CD14-positive monocyte (primary cell): Measurements from ENCODE around the gene LRRC25. TPM values are rescaled to one million over a fixed set of nuclear protein-coding genes. Genes with fewer than 3 reads are reported as not detected.

Experiments used
- DNase-seq, 3 donors: peaks; one replicate each; pipeline ENCODE4 v3.0.0-alpha.2; 2011 to 2022
- H2AFZ ChIP-seq: 2 replicates; pipeline ENCODE4 v1.6.0; 2012; ENCODE audit warnings: mild to moderate bottlenecking, low read depth, low read length, inconsistent platforms; ENCODE audit not compliant: insufficient read depth, poor library complexity, severe bottlenecking
- H3K27ac ChIP-seq, 2 donors: 1 replicate in 1 of 2; 2 replicates in 1 of 2; pipeline ENCODE4 v1.5.1; 2012 to 2013; ENCODE audit warnings: low read length in 2 of 2, control low read depth in 1 of 2, inconsistent platforms in 1 of 2, low read depth in 1 of 2, mild to moderate bottlenecking in 1 of 2
- H3K27me3 ChIP-seq, 2 donors: one replicate each; pipeline versions ENCODE4 v1.6.0 to v1.6.1; 2011 to 2013; ENCODE audit warnings: low read length in 2 of 2; ENCODE audit not compliant: control insufficient read depth in 2 of 2, insufficient read depth in 2 of 2
- H3K36me3 ChIP-seq, 2 donors: replicated peaks in 1 of 2; 1 replicate in 1 of 2; 2 replicates in 1 of 2; pipeline versions ENCODE4 v1.5.1 to v1.6.1; 2012 to 2013; ENCODE audit warnings: low read length in 2 of 2, control low read depth in 1 of 2, inconsistent platforms in 1 of 2, mild to moderate bottlenecking in 1 of 2; ENCODE audit not compliant: insufficient read depth in 2 of 2, control insufficient read depth in 1 of 2
- H3K4me1 ChIP-seq, 2 donors: 1 replicate in 1 of 2; 2 replicates in 1 of 2; pipeline versions ENCODE4 v1.5.1 to v1.6.1; 2012 to 2013; ENCODE audit warnings: low read length in 2 of 2, control low read depth in 1 of 2, inconsistent platforms in 1 of 2, mild to moderate bottlenecking in 1 of 2, moderate library complexity in 1 of 2; ENCODE audit not compliant: insufficient read depth in 2 of 2, control insufficient read depth in 1 of 2
- H3K4me2 ChIP-seq: replicated peaks from 2 replicates; pipeline ENCODE3; 2012; ENCODE audit warnings: low read length, moderate library complexity, mild to moderate bottlenecking; ENCODE audit not compliant: poor library complexity, severe bottlenecking; ENCODE audit errors: extremely low read depth
- H3K4me3 ChIP-seq, 3 experiments: fragments of 200-600 bp in 1 of 3; sonication (generic) in 1 of 3; replicated peaks in 1 of 3; 1 replicate in 2 of 3; 2 replicates in 1 of 3; pipeline ENCODE4 v1.5.1; 2011 to 2013; ENCODE audit warnings: low read length in 3 of 3, mild to moderate bottlenecking in 3 of 3, control low read depth in 2 of 3, low read depth in 2 of 3, inconsistent platforms in 1 of 3, moderate library complexity in 1 of 3
- H3K79me2 ChIP-seq: 2 replicates; pipeline ENCODE4 v1.6.0; 2012; ENCODE audit warnings: mild to moderate bottlenecking, control low read depth, inconsistent platforms, low read length, moderate library complexity; ENCODE audit not compliant: insufficient read depth
- H3K9ac ChIP-seq: 2 replicates; pipeline ENCODE4 v1.6.0; 2017; ENCODE audit warnings: low read length, mild to moderate bottlenecking; ENCODE audit not compliant: insufficient read depth, poor library complexity, severe bottlenecking
- H3K9me3 ChIP-seq, 2 donors: replicated peaks in 1 of 2; 1 replicate in 1 of 2; 2 replicates in 1 of 2; pipeline versions ENCODE4 v1.5.1 to v1.6.1; 2012 to 2013; ENCODE audit warnings: low read length in 2 of 2, control low read depth in 1 of 2; ENCODE audit not compliant: control insufficient read depth in 1 of 2, insufficient read depth in 1 of 2
- H4K20me1 ChIP-seq: 2 replicates; pipeline ENCODE4 v1.6.0; 2012; ENCODE audit warnings: mild to moderate bottlenecking, low read length, control low read depth, moderate library complexity; ENCODE audit not compliant: insufficient read depth
- H3K27ac Mint-ChIP-seq, 7 donors: one replicate each; pipeline ENCODE4 v1.8.0; 2020; ENCODE audit warnings: mild to moderate bottlenecking in 7 of 7, mixed read lengths in 7 of 7, moderate library complexity in 6 of 7, inconsistent platforms in 2 of 7
- H3K27me3 Mint-ChIP-seq, 3 donors: one replicate each; pipeline ENCODE4 v1.8.0; 2021 to 2022; ENCODE audit warnings: low read depth in 3 of 3, mild to moderate bottlenecking in 3 of 3, mixed read lengths in 3 of 3, moderate library complexity in 3 of 3, inconsistent platforms in 1 of 3
- H3K36me3 Mint-ChIP-seq, 2 donors: one replicate each; pipeline ENCODE4 v1.8.0; 2020; ENCODE audit warnings: mixed read lengths in 2 of 2, inconsistent platforms in 1 of 2, mild to moderate bottlenecking in 1 of 2
- H3K4me1 Mint-ChIP-seq: one replicate; pipeline ENCODE4 v1.8.0; 2020; ENCODE audit warnings: mild to moderate bottlenecking, mixed read lengths
- H3K4me3 Mint-ChIP-seq, 2 donors: one replicate each; pipeline ENCODE4 v1.8.0; 2020; ENCODE audit warnings: mild to moderate bottlenecking in 2 of 2, mixed read lengths in 2 of 2, moderate library complexity in 1 of 2
- H3K9me3 Mint-ChIP-seq, 7 donors: one replicate each; pipeline ENCODE4 v1.8.0; 2020 to 2022; ENCODE audit warnings: mixed read lengths in 7 of 7, mild to moderate bottlenecking in 6 of 7, moderate library complexity in 6 of 7, inconsistent platforms in 2 of 7
- CTCF ChIP-seq: fragments of 200-600 bp; IDR thresholded peaks from one replicate; pipeline ENCODE4 v1.8.0; 2022; ENCODE audit warnings: antibody characterized with exemption, mild to moderate bottlenecking
- WGBS: methylation state at CpG from one replicate; pipeline ENCODE4 v1.1.5; 2013; ENCODE audit warnings: missing lambda C conversion rate; ENCODE audit not compliant: insufficient coverage; 5-methylcytosine and 5-hydroxymethylcytosine counted together
- intact Hi-C, 2 donors: fragments of 100-400 bp; cut with micrococcal nuclease; formaldehyde crosslinking; loops; one replicate each; pipeline versions ENCODE4 v1.15.0 to v1.15.1; 2023
- polyA plus RNA-seq, 3 donors: library from polyadenylated mRNA; depleted of rRNA in 1 of 3; unstranded in 2 of 3; stranded (reverse) in 1 of 3; fragments of 300-500 nt in 2 of 3; fragments of >200 nt in 1 of 3; fragmentation: Illumina TruSeq in 2 of 3; gene quantifications; 1 replicate in 2 of 3; 2 replicates in 1 of 3; pipeline ENCODE4 v1.2.3, GENCODE V29; 2012 to 2021

The LRRC25 gene
- polyA plus RNA-seq, 3 donors: 173 to 581 (median 416) TPM

GRCh38 chr19:18385675-18386542 is 11.5 kb downstream of the LRRC25 start, which contains the start of gene GDF15:
Gene GDF15, plus strand, starts transcription at chr19:18386158. Its CDS starts 32 bp downstream, at chr19:18386190.
- 34% methylated on average over 22 of the region's 33 CpGs for WGBS
- H3K4me3 Mint-ChIP-seq: peak within 1 kb of the TSS; percentile 4 to 59
- peaks cover 0 to 5% (median 3%) of the 10 kb centered on the region in 7 donors for H3K9me3 Mint-ChIP-seq
- peaks cover 28 to 32% of the 10 kb centered on the region in 2 donors for H3K36me3 Mint-ChIP-seq
- Histone ChIP-seq H3K4me3 (no peak within 1 kb of the TSS), H3K79me2 (peaks cover 23% of the 10 kb centered on the region), H3K27ac (no peak within 1 kb of the TSS), H3K36me3 (peaks cover 18 to 20% of the 10 kb centered on the region in 2 donors), H3K4me1 (peaks cover 44 to 57% of the 10 kb centered on the region in 2 donors), H2AFZ (no peak within 1 kb of the TSS), H4K20me1 (peaks cover 44% of the 10 kb centered on the region), H3K27me3 (peaks cover 0 to 12% of the 10 kb centered on the region in 2 donors), H3K9ac (no peak within 1 kb of the TSS), H3K9me3 (no peaks in the 10 kb centered on the region), H3K4me2 (no peak within 1 kb of the TSS)
- peaks cover 3 to 35% (median 22%) of the 10 kb centered on the region in 3 donors for H3K27me3 Mint-ChIP-seq
- DNase-seq: peak in 1 of 3 donors; percentile 45
- H3K27ac Mint-ChIP-seq: peak within 1 kb of the TSS in 3 of 7 donors; percentile 6 to 45 (median 35)
- intact Hi-C loops: loop anchor here (5.0 kb wide), 2 partner anchors 34 to 39 kb away; no protein-coding TSS in a partner anchor
- H3K4me1 Mint-ChIP-seq: peaks cover 47% of the 10 kb centered on the region
- peak; percentile 85 for TF ChIP-seq CTCF

DNA sequence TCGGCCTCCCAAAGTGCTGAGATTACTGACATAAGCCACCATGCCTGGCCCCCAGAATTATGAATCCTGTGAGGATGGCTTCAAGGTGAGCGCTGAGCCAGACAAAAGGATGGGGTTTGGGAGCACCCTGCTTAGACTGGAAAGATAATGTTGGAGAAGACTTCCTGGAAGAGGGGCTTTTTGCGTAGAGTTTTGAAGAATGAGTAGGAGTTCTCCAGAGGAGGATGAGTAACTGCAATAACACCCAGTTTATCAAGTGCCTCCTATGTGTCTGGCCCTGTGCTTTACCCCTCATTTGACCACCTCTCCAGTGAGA is 12.1 kb downstream of the LRRC25 start:
- Mint-ChIP-seq H3K4me1 (peaks cover 46% of the 10 kb centered on the region), H3K27ac (peak overlapping the region in 1 of 7 donors; percentile 35), H3K36me3 (peaks cover 23 to 26% of the 10 kb centered on the region in 2 donors), H3K4me3 (peak overlapping the region in 1 of 2 donors; percentile 42), H3K9me3 (peaks cover 0 to 4% (median 2%) of the 10 kb centered on the region in 7 donors), H3K27me3 (peaks cover 3 to 34% (median 22%) of the 10 kb centered on the region in 3 donors)
- intact Hi-C loops: loop anchor here (5.0 kb wide), 2 partner anchors 33 to 38 kb away; no protein-coding TSS in a partner anchor
- Histone ChIP-seq H3K36me3 (peaks cover 12 to 14% of the 10 kb centered on the region in 2 donors), H3K27ac (no peak overlapping the region), H3K4me1 (peaks cover 44 to 57% of the 10 kb centered on the region in 2 donors), H3K27me3 (peaks cover 0 to 12% of the 10 kb centered on the region in 2 donors), H3K9ac (no peak overlapping the region), H3K4me3 (no peak overlapping the region), H3K79me2 (peaks cover 17% of the 10 kb centered on the region), H3K9me3 (no peaks in the 10 kb centered on the region), H3K4me2 (no peak overlapping the region), H2AFZ (no peak overlapping the region), H4K20me1 (peaks cover 38% of the 10 kb centered on the region)
- WGBS: no CpG with 5 or more reads among the region's 3 CpGs
- no peak for TF ChIP-seq CTCF
- DNase-seq: no peak
